IMR-90 (cell line): ENCODE results near the gene GPR39. TPM values are rescaled to one million over a fixed set of nuclear protein-coding genes. Genes with fewer than 3 reads are reported as not detected.

Source experiments
- ATAC-seq: fragments of 200-7000 bp; cut with Tn5 transposase; 2 replicates; pipeline ENCODE4 v1.9.1; 2020; ENCODE audit warnings: low read depth, mild to moderate bottlenecking, moderate library complexity
- BruUV-seq: library from RNA; stranded (reverse); fragments of 400-500 nt; replicated peaks from 2 replicates; lab custom pipeline; 2021; lab: Mats Ljungman, UMichigan
- CTCF ChIA-PET: fragments of 300-600 bp; formaldehyde crosslinking; extraction: SDS; loops from one replicate; lab custom pipeline; 2021; ENCODE audit warnings: antibody characterized with exemption; lab: Yijun Ruan, JAX
- POLR2A ChIA-PET: fragments of 300-600 bp; sonication (Branson Sonifier 250); formaldehyde crosslinking; loops from one replicate; lab custom pipeline; 2022; ENCODE audit warnings: antibody characterized with exemption; ENCODE audit not compliant: unreplicated experiment; lab: Charles Lee
- DNase-seq: peaks from one replicate; pipeline ENCODE4 v3.0.0; 2013
- H2AFZ ChIP-seq: replicated peaks from 2 replicates; pipeline ENCODE3; 2013; ENCODE audit warnings: low read length, mild to moderate bottlenecking; ENCODE audit not compliant: poor library complexity
- H2AK5ac ChIP-seq: 2 replicates; pipeline ENCODE4 v1.6.1; 2013; ENCODE audit warnings: low read depth, low read length, inconsistent platforms
- H2AK9ac ChIP-seq: replicated peaks from 2 replicates; pipeline ENCODE3; 2013; ENCODE audit warnings: mild to moderate bottlenecking, low read depth, low read length, moderate library complexity; ENCODE audit not compliant: poor library complexity
- H2BK120ac ChIP-seq: 2 replicates; pipeline ENCODE4 v1.6.1; 2013; ENCODE audit warnings: low read depth, low read length, inconsistent platforms
- H2BK15ac ChIP-seq: 3 replicates; pipeline ENCODE4 v1.6.1; 2013; ENCODE audit warnings: low read depth, low read length, inconsistent platforms
- H2BK20ac ChIP-seq: 2 replicates; pipeline ENCODE4 v1.6.1; 2013; ENCODE audit warnings: low read depth, mild to moderate bottlenecking, inconsistent platforms, low read length, moderate library complexity
- H2BK5ac ChIP-seq: 2 replicates; pipeline ENCODE4 v1.6.1; 2013; ENCODE audit warnings: mild to moderate bottlenecking, low read depth, low read length, inconsistent platforms; ENCODE audit not compliant: poor library complexity, severe bottlenecking
- H3K14ac ChIP-seq: replicated peaks from 2 replicates; pipeline ENCODE4 v1.6.1; 2013; ENCODE audit warnings: low read depth, low read length, inconsistent platforms
- H3K18ac ChIP-seq: 2 replicates; pipeline ENCODE4 v1.6.1; 2013; ENCODE audit warnings: low read depth, low read length, control low read depth
- H3K23ac ChIP-seq: 2 replicates; pipeline ENCODE4 v1.6.1; 2013; ENCODE audit warnings: low read depth, low read length, inconsistent platforms
- H3K27ac ChIP-seq: 2 replicates; pipeline ENCODE4 v1.5.1; 2013; ENCODE audit warnings: mild to moderate bottlenecking, control low read depth, low read length; ENCODE audit not compliant: insufficient read depth
- H3K27me3 ChIP-seq: 2 replicates; pipeline ENCODE4 v1.6.1; 2013; ENCODE audit warnings: low read length; ENCODE audit not compliant: control insufficient read depth, insufficient read depth
- H3K36me3 ChIP-seq: 2 replicates; pipeline ENCODE4 v1.6.1; 2013; ENCODE audit warnings: low read length, mixed read lengths; ENCODE audit not compliant: control insufficient read depth, insufficient read depth
- H3K4ac ChIP-seq: 2 replicates; pipeline ENCODE4 v1.6.1; 2013; ENCODE audit warnings: low read depth, low read length, inconsistent platforms
- H3K4me1 ChIP-seq: 2 replicates; pipeline ENCODE4 v1.6.1; 2013; ENCODE audit warnings: low read length, mixed read lengths; ENCODE audit not compliant: control insufficient read depth, insufficient read depth
- H3K4me2 ChIP-seq: 2 replicates; pipeline ENCODE4 v1.6.1; 2013; ENCODE audit warnings: low read depth, mild to moderate bottlenecking, control low read depth, low read length, moderate library complexity
- H3K4me3 ChIP-seq: 2 replicates; pipeline ENCODE4 v1.5.1; 2013; ENCODE audit warnings: low read depth, mild to moderate bottlenecking, control low read depth, low read length, moderate library complexity; ENCODE audit not compliant: insufficient read depth
- H3K56ac ChIP-seq: 2 replicates; pipeline ENCODE4 v1.6.1; 2013; ENCODE audit warnings: low read length, inconsistent platforms; ENCODE audit not compliant: insufficient read depth; ENCODE audit errors: extremely low read depth
- H3K79me1 ChIP-seq, 2 experiments: 2 replicates each; pipeline ENCODE4 v1.6.1; 2013; ENCODE audit warnings: low read length in 2 of 2, inconsistent platforms in 1 of 2, low read depth in 1 of 2
- H3K9ac ChIP-seq: 2 replicates; pipeline ENCODE4 v1.6.1; 2013; ENCODE audit warnings: low read depth, low read length, control low read depth
- H3K9me1 ChIP-seq: 2 replicates; pipeline ENCODE4 v1.6.1; 2013; ENCODE audit warnings: low read length, inconsistent platforms; ENCODE audit not compliant: insufficient read depth
- H3K9me3 ChIP-seq: 2 replicates; pipeline ENCODE4 v1.6.1; 2013; ENCODE audit warnings: low read length; ENCODE audit not compliant: control insufficient read depth, insufficient read depth
- H4K20me1 ChIP-seq: 2 replicates; pipeline ENCODE4 v1.6.1; 2013; ENCODE audit warnings: low read length, inconsistent platforms; ENCODE audit not compliant: insufficient read depth
- H4K5ac ChIP-seq: 2 replicates; pipeline ENCODE4 v1.6.1; 2013; ENCODE audit warnings: mild to moderate bottlenecking, low read depth, low read length, control low read depth
- H4K8ac ChIP-seq, 2 experiments: 2 replicates each; pipeline ENCODE4 v1.6.1; 2013; ENCODE audit warnings: low read depth in 2 of 2, low read length in 2 of 2, control low read depth in 1 of 2, inconsistent platforms in 1 of 2
- H4K91ac ChIP-seq: 2 replicates; pipeline ENCODE4 v1.6.1; 2013; ENCODE audit warnings: low read depth, low read length, inconsistent platforms; ENCODE audit not compliant: insufficient read depth
- CHD1 ChIP-seq: IDR thresholded peaks from 2 replicates; pipeline ENCODE4 v1.6.1; 2012; ENCODE audit warnings: low read depth, low read length, improper control_type of control experiment
- MAFK ChIP-seq: IDR thresholded peaks from 2 replicates; pipeline ENCODE4 v1.6.1; 2012; ENCODE audit warnings: low read depth, low read length, improper control_type of control experiment
- MAZ ChIP-seq: IDR thresholded peaks from 2 replicates; pipeline ENCODE4 v1.6.1; 2012; ENCODE audit warnings: low read depth, mild to moderate bottlenecking, low read length, improper control_type of control experiment, moderate library complexity, borderline replicate concordance
- NFE2L2 ChIP-seq: fragments of 150-350 bp; IDR thresholded peaks from 2 replicates; pipeline ENCODE4 v1.6.1; 2016; ENCODE audit warnings: low read depth, mild to moderate bottlenecking, low read length
- POLR2A ChIP-seq: IDR thresholded peaks from 2 replicates; pipeline ENCODE4 v1.6.1; 2012; ENCODE audit warnings: mild to moderate bottlenecking, low read depth, low read length
- RAD21 ChIP-seq: IDR thresholded peaks from 2 replicates; pipeline ENCODE4 v1.6.1; 2012; ENCODE audit warnings: low read length, improper control_type of control experiment
- RCOR1 ChIP-seq: IDR thresholded peaks from 2 replicates; pipeline ENCODE4 v1.6.1; 2012; ENCODE audit warnings: mild to moderate bottlenecking, low read length, improper control_type of control experiment; ENCODE audit not compliant: insufficient replicate concordance
- RFX5 ChIP-seq: IDR thresholded peaks from 2 replicates; pipeline ENCODE4 v1.8.0; 2012; ENCODE audit warnings: low read depth, mild to moderate bottlenecking, low read length, moderate library complexity
- SMC3 ChIP-seq: fragments of 150-350 bp; IDR thresholded peaks from 2 replicates; pipeline ENCODE4 v1.6.1; 2016; ENCODE audit warnings: low read depth, mild to moderate bottlenecking, antibody characterized with exemption, low read length, moderate library complexity
- WGBS, 2 experiments: methylation state at CpG; one replicate each; pipeline versions ENCODE4 v1.1.5 to v1.1.7; 2013; ENCODE audit warnings: missing lambda C conversion rate in 2 of 2; ENCODE audit not compliant: insufficient read length in 1 of 2; ENCODE audit errors: extremely low coverage in 2 of 2; 5-methylcytosine and 5-hydroxymethylcytosine counted together
- dilution Hi-C: fragments of 300-500 bp; cut with HindIII; formaldehyde crosslinking; loops from one replicate; pipeline ENCODE4 v1.14.3; 2018; ENCODE audit warnings: low sequenced_read_pairs; ENCODE audit not compliant: unreplicated experiment
- in situ Hi-C: fragments of 300-500 bp; cut with MboI; formaldehyde crosslinking; loops from 3 replicates; pipeline ENCODE4 v1.14.3; 2019; ENCODE audit warnings: low sequenced_read_pairs, inconsistent platforms, mixed read lengths
- intact Hi-C: fragments of 100-400 bp; cut with micrococcal nuclease; formaldehyde crosslinking; loops from 2 replicates; pipeline ENCODE4 v1.10.0; 2022
- polyA plus RNA-seq, 3 experiments: library from polyadenylated mRNA; depleted of rRNA; stranded (reverse); fragments of >200 nt; gene quantifications; 2 replicates each; pipeline ENCODE4 v1.2.3, GENCODE V29; 2012; ENCODE audit warnings: low replicate concordance in 1 of 3
- total RNA-seq: library from RNA; depleted of rRNA; stranded (reverse); fragments of >200 nt; gene quantifications from 2 replicates; pipeline ENCODE4 v1.2.3, GENCODE V29; 2012
- TF ChIP-seq, protein P1 (sequence below): fragments of 150-350 bp; IDR thresholded peaks from 2 replicates; pipeline ENCODE4 v1.6.1; 2016; ENCODE audit warnings: low read depth, mild to moderate bottlenecking, low read length, moderate library complexity, borderline replicate concordance

The GPR39 gene
- total and polyA plus RNA-seq, 2 of the 4 experiments (the other 2 are of a cell fraction) = 4.4 to 9.0 TPM

DNA sequence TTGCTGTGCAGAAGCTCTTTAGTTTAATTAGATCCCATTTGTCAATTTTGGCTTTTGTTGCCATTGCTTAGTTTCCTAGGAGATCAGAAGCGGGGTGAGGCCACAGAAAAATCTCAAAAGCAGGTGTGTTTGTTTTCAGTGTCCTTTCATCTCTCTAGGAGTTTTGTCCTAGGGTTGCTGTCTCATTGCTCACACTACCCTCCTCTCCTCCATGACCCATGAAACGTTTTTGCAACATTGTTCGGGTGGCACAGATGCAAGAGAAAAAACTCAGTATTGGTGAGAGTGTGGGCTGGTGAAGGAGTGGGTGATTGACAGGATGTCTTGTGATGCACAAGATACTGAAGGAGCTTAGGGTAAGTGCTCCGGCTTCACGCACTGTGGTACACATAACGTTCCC is 149.8 kb downstream of the GPR39 start:
- Histone ChIP-seq H3K9ac (no peak overlapping the region), H3K4me1 (no peaks in the 10 kb centered on the region), H3K14ac (no peak overlapping the region), H3K9me3 (no peaks in the 10 kb centered on the region), H3K56ac (no peak overlapping the region), H3K27ac (no peak overlapping the region), H3K27me3 (peaks cover 7% of the 10 kb centered on the region), H3K4ac (no peak overlapping the region), H3K18ac (no peak overlapping the region), H3K4me3 (no peak overlapping the region), H2AK9ac (no peak overlapping the region), H4K91ac (no peak overlapping the region), H3K36me3 (no peaks in the 10 kb centered on the region), H2AFZ (no peak overlapping the region), H3K79me1 (no peaks in the 10 kb centered on the region), H2BK5ac (no peak overlapping the region), H2BK120ac (no peak overlapping the region), H2BK15ac (no peak overlapping the region), H4K20me1 (no peaks in the 10 kb centered on the region), H3K23ac (no peak overlapping the region), H4K5ac (no peak overlapping the region), H2AK5ac (no peak overlapping the region), H3K4me2 (no peak overlapping the region), H2BK20ac (no peak overlapping the region), H3K9me1 (no peaks in the 10 kb centered on the region; the same call in 1 of the 2 replicates), H4K8ac (no peak overlapping the region)
- dilution Hi-C loops (no loop called here), intact Hi-C loops (no loop called here), in situ Hi-C loops (no loop called here)
- BruUV-seq = no TSS peak
- WGBS, 2 experiments = no CpG with 5 or more reads among the region's 6 CpGs
- TF ChIP-seq, protein P1, sequence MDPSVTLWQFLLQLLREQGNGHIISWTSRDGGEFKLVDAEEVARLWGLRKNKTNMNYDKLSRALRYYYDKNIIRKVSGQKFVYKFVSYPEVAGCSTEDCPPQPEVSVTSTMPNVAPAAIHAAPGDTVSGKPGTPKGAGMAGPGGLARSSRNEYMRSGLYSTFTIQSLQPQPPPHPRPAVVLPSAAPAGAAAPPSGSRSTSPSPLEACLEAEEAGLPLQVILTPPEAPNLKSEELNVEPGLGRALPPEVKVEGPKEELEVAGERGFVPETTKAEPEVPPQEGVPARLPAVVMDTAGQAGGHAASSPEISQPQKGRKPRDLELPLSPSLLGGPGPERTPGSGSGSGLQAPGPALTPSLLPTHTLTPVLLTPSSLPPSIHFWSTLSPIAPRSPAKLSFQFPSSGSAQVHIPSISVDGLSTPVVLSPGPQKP = no peak
- TF ChIP-seq SMC3 (no peak), RCOR1 (no peak), RFX5 (no peak), POLR2A (no peak), CHD1 (no peak), MAZ (no peak), RAD21 (no peak), MAFK (no peak), NFE2L2 (no peak)
- DNase-seq = no peak
- ChIA-PET POLR2A (no interaction called here), CTCF (no interaction called here)
- no peak for ATAC-seq
